OCI-LY3 (cell line): ENCODE results near the gene PTPRM.

Source experiments
- CTCF ChIP-seq: fragments of 200-600, 300-600 bp; sonication (generic); IDR thresholded peaks from 2 replicates; pipeline ENCODE4 v1.5.1; 2014; ENCODE audit warnings: antibody characterized with exemption, low read length, low read depth
- EZH2phosphoT487 ChIP-seq: fragments of 200-600 bp; shearing (Covaris generic); IDR thresholded peaks from 2 replicates; pipeline ENCODE4 v1.6.1; 2018; ENCODE audit warnings: antibody characterized with exemption, mixed run types, low read depth

- TF ChIP-seq CTCF = no peak
- TF ChIP-seq EZH2phosphoT487 = no peak
Measured at GRCh38 chr18:7787339-7787738, 220.2 kb downstream of the PTPRM start.
